ENCODE measurements around the gene LBR.

Gene LBR

GRCh38 chr1:225354906-225355305 lies 72.9 kb downstream of the LBR start:
- no peak for DNase-seq
- in situ Hi-C loops (cut with HindIII; ENCODE audit: low pct_ligation_motif_present, low sequenced_read_pairs): no loop called here
- Histone ChIP-seq H3K27me3 (replicated peaks) (no peaks in the 10 kb centered on the region), H3K36me3 (replicated peaks) (no peaks in the 10 kb centered on the region), H3K4me3 (ENCODE audit: low read depth, low read length) (no peak overlapping the region), H3K27ac (no peak overlapping the region)
- TF ChIP-seq CTCF (IDR thresholded peaks at IDR 0.05; ENCODE audit: low read depth, low read length, missing control alignments): no peak
